SK-N-MC (cell line): Measurements from ENCODE around the gene CA10.

Source experiments
- EZH2 ChIP-seq: fragments of 200-600 bp; sonication (generic); IDR thresholded peaks from one replicate; pipeline ENCODE4 v1.6.1; 2017; ENCODE audit warnings: antibody characterized with exemption
- POLR2AphosphoS5 ChIP-seq: IDR thresholded peaks from 2 replicates; pipeline ENCODE4 v1.6.1; 2012; ENCODE audit warnings: mild to moderate bottlenecking, low read depth, low read length, borderline replicate concordance

- TF ChIP-seq POLR2AphosphoS5 (no peak), EZH2 (no peak)
Observed at GRCh38 chr17:51720439-51720838, 438.1 kb downstream of the CA10 start.
